Measurements from ENCODE around the gene LINGO3. TPM values are rescaled to one million over a fixed set of nuclear protein-coding genes. Genes with fewer than 3 reads are reported as not detected.

LINGO3 gene
- total and polyA plus RNA-seq, 2 experiments from 2014 or later = 0.29 to 0.45 TPM

DNA sequence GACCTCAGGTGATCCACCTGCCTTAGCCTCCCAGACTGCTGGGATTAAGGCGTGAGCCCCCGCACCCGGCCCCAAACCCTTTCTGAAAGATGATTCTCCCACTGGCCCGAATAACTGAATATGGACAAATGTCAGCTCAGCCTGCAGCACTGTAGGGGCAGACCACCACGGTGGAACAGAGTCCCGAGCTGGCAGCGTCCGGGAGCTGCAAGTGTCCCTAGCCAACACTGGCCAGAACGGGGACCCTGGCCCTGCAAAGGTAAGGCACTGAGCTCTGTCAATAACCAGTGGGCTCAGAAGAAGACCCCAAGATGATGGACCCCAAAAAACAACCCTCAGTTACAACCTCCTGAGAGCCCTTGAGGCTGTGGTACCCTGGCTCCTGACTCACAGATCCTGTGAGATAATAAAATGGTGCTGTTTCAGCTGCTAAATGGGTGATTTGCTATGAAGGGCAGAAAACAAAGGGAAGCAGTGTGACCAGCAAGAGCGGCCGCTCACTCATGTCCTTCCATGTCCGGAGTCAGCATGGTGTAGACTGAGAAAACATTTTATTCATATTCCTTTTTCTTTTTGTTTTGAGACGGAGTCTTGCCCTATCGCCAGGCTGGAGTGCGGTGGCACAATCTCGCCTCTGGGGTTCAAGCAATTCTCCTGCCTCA lies 18.9 kb upstream of the LINGO3 start:
- H3K4me2 ChIP-seq = peak overlapping the region; percentile 93; the same call in 1 of the 2 replicates
- ATAC-seq (no peak), DNase-seq (ENCODE audit: low spot score) (no peak)
- no peak overlapping the region for H2AFZ ChIP-seq
- H3K9me2 ChIP-seq (ENCODE audit: insufficient read depth) = no peaks in the 10 kb centered on the region
- Mint-ChIP-seq H3K27ac (0 out of 2 replicates have a peak overlapping the region, but pooled peaks have one; percentile 95), H3K36me3 (ENCODE audit: low read depth) (peaks cover 32% of the 10 kb centered on the region), H3K4me3 (peak overlapping the region; percentile 52), H3K27me3 (ENCODE audit: insufficient read depth, low read depth, poor library complexity) (peaks cover 37% of the 10 kb centered on the region), H3K4me1 (peaks cover 39% of the 10 kb centered on the region), H3K9me3 (peaks cover 3% of the 10 kb centered on the region; the same call in 1 of the 3 replicates)
- H3K36me3 ChIP-seq (ENCODE audit: insufficient read depth) = no peaks in the 10 kb centered on the region
- 0 out of 2 replicates have a peak, but pooled peaks cover 3% of the 10 kb centered on the region for H3F3A ChIP-seq (replicated peaks; ENCODE audit: low read depth)
- peaks cover 60% of the 10 kb centered on the region for H3K79me2 ChIP-seq (replicated peaks; ENCODE audit: insufficient read depth)
- TF ChIP-seq CREB1 (CRISPR knock-in tag; IDR thresholded peaks at IDR 0.05; ENCODE audit: low read depth) = no peak
- TF ChIP-seq ZNF331 (CRISPR knock-in tag; IDR thresholded peaks at IDR 0.05; ENCODE audit: low read depth) = no peak
- TF ChIP-seq JUNB (IDR thresholded peaks at IDR 0.05; ENCODE audit: unreplicated experiment) = no peak
- no peak for TF ChIP-seq EZH2 (IDR thresholded peaks at IDR 0.05; ENCODE audit: low read depth, unreplicated experiment)
- TF ChIP-seq, protein P1, sequence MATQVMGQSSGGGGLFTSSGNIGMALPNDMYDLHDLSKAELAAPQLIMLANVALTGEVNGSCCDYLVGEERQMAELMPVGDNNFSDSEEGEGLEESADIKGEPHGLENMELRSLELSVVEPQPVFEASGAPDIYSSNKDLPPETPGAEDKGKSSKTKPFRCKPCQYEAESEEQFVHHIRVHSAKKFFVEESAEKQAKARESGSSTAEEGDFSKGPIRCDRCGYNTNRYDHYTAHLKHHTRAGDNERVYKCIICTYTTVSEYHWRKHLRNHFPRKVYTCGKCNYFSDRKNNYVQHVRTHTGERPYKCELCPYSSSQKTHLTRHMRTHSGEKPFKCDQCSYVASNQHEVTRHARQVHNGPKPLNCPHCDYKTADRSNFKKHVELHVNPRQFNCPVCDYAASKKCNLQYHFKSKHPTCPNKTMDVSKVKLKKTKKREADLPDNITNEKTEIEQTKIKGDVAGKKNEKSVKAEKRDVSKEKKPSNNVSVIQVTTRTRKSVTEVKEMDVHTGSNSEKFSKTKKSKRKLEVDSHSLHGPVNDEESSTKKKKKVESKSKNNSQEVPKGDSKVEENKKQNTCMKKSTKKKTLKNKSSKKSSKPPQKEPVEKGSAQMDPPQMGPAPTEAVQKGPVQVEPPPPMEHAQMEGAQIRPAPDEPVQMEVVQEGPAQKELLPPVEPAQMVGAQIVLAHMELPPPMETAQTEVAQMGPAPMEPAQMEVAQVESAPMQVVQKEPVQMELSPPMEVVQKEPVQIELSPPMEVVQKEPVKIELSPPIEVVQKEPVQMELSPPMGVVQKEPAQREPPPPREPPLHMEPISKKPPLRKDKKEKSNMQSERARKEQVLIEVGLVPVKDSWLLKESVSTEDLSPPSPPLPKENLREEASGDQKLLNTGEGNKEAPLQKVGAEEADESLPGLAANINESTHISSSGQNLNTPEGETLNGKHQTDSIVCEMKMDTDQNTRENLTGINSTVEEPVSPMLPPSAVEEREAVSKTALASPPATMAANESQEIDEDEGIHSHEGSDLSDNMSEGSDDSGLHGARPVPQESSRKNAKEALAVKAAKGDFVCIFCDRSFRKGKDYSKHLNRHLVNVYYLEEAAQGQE (IDR thresholded peaks at IDR 0.05; ENCODE audit: unreplicated experiment) = no peak
- H3K27me3 ChIP-seq (ENCODE audit: insufficient read depth) = no peaks in the 10 kb centered on the region
- H4K20me1 ChIP-seq (replicated peaks; ENCODE audit: insufficient read depth) = peaks cover 10% of the 10 kb centered on the region; the same call in 1 of the 2 replicates
- H3K4me1 ChIP-seq (ENCODE audit: insufficient read depth) = peaks cover 20% of the 10 kb centered on the region
- peak overlapping the region; percentile 61; the same call in 1 of the 2 replicates for H3K27ac ChIP-seq (ENCODE audit: low read depth)
- H3K4me3 ChIP-seq = no peak overlapping the region; the same call in 1 of the 2 replicates

DNA sequence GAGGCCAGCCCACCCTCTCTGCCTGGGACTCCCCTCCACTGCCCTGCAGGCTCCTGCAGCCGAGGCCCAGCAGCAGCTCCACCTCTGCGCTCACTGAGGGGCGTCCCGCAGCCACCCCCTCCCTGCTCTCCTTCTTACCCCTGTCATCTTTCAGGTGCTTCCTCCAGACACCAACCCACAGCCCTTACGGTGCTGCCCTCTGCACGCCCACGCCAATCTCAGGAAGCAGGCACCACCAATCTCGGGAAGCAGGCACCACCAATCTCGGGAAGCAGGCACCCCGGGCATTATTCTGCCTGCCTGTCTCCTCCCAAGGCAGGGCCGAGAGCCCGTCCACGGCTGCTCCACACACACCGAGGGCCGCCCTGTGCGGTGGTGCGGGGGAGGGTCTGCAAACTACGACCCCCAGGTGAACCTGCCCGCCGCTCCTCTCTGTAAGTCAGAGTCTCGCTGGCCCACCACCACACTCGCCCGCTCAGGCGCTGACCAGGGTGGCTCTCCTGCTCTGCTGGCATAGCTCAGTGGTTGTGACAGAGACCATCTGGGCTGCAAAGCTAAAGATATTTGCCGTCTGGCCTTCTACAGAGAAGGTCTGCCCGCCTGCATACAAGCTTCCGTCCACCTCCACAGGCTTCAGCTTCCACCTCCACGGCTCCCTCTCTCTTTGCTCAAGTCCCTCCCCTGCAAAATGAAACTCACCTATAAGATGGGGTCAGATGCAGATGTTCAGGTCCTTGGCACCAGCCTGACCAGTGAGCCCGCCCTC lies 17.5 kb upstream of the LINGO3 start:
- H3K79me2 ChIP-seq (replicated peaks; ENCODE audit: insufficient read depth) = peaks cover 46% of the 10 kb centered on the region
- ATAC-seq (no peak), DNase-seq (ENCODE audit: low spot score) (no peak)
- H3K4me3 Mint-ChIP-seq = no peak overlapping the region
- H3K4me1 ChIP-seq (ENCODE audit: insufficient read depth) = peaks cover 11% of the 10 kb centered on the region
- H3K4me1 Mint-ChIP-seq = peaks cover 25% of the 10 kb centered on the region
- H3K27me3 ChIP-seq (ENCODE audit: insufficient read depth) = no peaks in the 10 kb centered on the region
- no peak overlapping the region for H3K27ac ChIP-seq (ENCODE audit: low read depth)
- no peaks in the 10 kb centered on the region for H3K36me3 ChIP-seq (ENCODE audit: insufficient read depth)
- H3F3A ChIP-seq (replicated peaks; ENCODE audit: low read depth) = 0 out of 2 replicates have a peak, but pooled peaks cover 3% of the 10 kb centered on the region
- H3K9me3 Mint-ChIP-seq = peaks cover 3% of the 10 kb centered on the region; the same call in 1 of the 3 replicates
- H2AFZ ChIP-seq = no peak overlapping the region
- H3K27ac Mint-ChIP-seq = peak overlapping the region; percentile 62; the same call in 1 of the 2 replicates
- no peak overlapping the region for H3K4me2 ChIP-seq
- peaks cover 32% of the 10 kb centered on the region for H3K36me3 Mint-ChIP-seq (ENCODE audit: low read depth)
- peaks cover 31% of the 10 kb centered on the region for H3K27me3 Mint-ChIP-seq (ENCODE audit: insufficient read depth, low read depth, poor library complexity)
- H4K20me1 ChIP-seq (replicated peaks; ENCODE audit: insufficient read depth) = peaks cover 10% of the 10 kb centered on the region; the same call in 1 of the 2 replicates
- H3K4me3 ChIP-seq = no peak overlapping the region
- no peaks in the 10 kb centered on the region for H3K9me2 ChIP-seq (ENCODE audit: insufficient read depth)
- no peak for TF ChIP-seq ZNF114 (CRISPR knock-in tag; IDR thresholded peaks at IDR 0.05)
- TF ChIP-seq, protein P1 (IDR thresholded peaks at IDR 0.05; ENCODE audit: unreplicated experiment) = no peak
- no peak for TF ChIP-seq POLR2AphosphoS5 (IDR thresholded peaks at IDR 0.05; ENCODE audit: low read depth)
- no peak for TF ChIP-seq ZNF331 (CRISPR knock-in tag; IDR thresholded peaks at IDR 0.05; ENCODE audit: low read depth)

Data from GM23338 (cell line).